ENCODE measurements around the gene ACOXL.
"Not testable (repeated sequence)": the region's sequence is repeated elsewhere in the genome, so short reads cannot be mapped to it uniquely, and the experiment has no call there.

Gene ACOXL

DNA sequence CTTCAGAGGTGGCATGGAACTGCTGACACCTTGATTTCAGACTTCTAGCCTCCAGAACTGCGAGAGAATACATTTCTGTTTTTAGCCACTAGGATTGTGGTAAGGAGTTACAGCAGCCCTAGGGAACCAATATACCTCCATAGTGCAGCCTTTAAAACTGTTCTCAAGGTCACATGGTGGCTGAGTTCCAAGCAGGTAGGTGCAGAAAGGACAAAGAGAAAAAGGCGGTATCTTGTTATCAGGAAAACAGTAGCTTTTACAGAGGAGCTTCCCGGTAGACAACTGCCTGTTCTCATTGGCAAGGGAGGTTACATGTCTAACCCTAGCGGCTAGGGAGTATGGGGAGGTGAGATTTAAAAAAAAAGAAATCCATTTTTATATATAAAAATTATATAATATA lies 292.1 kb downstream of the ACOXL start:
- DNase-seq: no peak

DNA sequence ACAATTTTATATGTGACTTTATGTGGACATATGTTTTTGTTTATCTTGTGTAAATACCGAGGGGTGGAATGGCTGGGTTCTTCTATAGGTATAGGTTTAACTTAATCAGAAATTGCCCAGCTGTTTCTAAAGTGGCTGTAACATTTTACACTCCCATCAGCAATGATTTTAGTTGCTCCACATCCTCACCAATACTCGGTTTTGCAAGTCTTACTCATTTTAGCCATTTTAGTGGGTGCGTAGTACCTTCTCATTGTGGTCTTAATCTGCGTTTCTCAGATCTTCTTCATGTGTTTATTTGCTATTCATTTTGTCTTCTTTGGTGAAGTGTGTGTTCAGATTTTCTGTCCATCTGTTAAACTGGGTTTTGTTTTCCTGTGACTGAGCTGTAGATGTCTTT lies 292.9 kb downstream of the ACOXL start:
- DNase-seq: no peak

DNA sequence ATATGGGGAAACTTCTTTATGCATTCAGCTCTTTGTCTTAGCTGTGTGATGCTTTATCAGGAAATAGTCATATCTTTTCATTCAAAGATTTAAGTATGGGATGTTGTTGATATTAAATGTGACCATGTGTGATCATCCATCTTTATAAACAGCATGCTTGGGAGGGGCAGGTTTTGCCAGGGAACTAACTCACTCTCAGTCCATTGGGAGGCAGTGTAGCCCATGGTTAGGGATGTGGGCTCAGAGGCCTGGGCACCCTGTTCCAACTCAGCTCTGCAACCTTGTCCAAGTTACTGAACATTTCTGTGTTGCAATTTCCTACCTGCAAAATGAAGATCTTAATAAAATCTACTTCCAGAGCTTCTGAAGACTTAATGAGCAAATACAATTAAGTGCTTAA lies 296.3 kb downstream of the ACOXL start:
- no peak for DNase-seq

DNA sequence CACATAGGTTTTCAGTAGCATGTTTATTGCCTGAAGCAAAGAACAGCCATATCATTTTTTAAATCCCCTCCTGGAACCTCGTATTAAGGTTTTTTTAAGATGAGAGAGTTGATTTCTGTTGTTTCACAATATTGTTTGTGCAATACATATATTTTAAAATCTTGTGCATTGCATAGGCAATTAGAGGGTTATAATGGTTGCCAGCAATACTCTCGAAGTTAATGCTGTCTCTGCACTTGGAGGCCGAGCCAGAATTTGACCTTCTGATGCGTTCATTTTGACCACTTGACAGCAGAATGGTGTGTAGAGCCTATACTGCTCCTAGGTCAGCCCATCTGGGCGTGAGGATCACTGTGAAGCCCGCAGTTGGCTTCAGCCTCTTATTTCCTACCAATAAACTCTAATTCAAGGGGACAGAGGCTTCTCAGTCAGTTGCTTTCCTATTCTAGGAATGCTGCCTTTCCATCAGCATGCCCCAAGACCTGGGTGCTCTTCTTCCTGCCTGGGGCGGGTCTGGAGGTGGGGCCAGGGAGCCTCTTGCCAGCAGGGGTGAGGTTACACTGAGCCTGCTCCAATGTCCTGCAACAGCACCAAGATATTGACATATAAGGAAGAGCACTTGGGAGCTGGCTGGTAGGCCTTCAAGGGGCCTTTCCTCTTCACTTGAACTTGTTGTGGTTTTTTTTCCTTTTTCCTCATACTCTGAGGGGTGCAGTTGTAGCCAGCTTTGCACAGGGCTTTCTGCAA lies 297.0 kb downstream of the ACOXL start:
- DNase-seq: no peak

DNA sequence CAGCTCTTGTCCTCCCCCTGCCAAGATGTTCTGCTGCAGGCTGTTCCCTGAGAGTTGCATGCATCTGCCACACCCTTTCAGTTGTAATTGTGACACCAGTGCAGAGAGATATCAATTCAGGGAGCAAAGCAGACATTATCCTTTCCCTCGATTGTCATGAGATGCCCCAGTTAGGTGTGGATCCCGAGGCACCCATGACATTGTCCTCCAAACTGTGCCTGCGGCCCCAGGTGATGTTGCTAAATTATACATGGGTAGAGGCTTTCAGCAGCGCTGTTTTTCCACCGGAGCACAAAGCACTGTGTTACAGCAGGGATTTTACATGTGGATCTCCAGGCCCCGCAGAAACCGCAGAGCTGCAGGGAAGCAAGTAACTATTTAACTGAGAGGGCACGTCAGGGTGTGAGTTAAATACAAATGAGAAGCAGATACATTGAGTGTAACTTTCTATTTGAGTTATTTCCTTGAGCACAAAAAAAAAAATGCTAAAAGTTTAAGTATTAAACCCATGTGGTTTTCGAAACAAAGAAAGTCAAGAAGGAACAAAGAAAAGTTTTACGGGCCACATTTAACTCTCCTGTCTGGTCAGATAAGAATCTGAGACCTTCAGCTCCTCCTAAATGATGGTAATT lies 298.0 kb downstream of the ACOXL start:
- DNase-seq: no peak

DNA sequence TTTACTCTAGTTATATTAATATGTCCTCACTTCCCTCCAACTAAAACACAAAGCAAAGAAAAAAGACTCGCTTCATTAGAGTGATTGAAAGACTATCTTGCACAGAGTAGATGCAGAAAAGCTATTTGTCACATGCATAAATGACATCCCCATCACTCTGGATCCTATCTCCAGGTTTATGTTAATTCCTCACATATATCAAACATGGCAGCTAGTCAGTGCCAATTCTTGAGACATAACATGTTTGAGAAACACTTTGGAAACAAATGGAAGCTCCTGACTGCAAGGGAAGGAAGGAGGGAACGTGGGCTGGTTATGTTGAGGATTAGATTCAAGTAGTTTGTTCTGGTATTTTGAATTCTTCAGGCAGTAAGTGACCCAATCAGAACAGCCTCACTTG lies 298.6 kb downstream of the ACOXL start:
- DNase-seq: no peak

DNA sequence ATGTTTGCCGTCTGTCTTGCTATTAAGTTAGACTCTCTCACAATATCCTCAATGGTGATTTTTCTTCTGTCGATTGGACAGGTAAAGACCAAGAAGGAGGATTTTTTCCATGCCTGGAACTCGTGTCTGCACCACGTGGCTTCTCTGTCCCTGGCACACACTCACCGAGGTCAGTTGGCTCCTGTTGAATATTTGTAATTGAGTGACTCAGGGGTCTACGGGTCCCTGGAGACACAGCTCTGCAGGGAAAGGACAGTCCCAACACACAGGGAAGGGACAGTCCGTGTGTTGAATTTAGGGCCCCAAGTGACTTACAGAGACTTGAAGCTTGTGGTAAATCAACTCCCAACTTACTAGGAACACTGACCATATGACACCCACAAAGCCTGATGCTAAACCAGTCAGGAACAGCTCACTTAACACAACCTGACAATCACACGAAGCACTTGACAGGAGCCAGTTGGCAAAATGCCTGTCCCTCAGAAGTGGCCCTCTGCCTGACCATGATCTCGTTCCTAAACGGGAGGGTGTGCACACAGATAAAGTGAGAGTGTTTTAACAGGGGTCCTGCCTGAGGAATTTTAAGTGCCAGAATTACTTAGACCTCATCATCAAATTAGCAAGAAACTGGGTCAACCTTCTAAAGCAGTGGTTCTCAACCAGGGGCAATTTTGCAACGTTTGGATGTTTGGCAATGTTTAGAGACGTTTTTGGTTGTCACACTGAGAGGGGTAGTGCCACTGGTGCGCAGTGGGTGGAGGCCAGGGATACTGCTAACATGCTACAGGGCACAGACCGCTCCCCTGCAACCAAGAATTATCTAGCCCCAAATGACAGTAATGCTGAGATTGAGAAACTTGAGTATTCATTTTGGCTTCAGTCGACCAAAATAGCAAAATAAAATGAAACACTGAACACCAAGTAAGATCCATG lies 299.4 kb downstream of the ACOXL start:
- no peak for DNase-seq

DNA sequence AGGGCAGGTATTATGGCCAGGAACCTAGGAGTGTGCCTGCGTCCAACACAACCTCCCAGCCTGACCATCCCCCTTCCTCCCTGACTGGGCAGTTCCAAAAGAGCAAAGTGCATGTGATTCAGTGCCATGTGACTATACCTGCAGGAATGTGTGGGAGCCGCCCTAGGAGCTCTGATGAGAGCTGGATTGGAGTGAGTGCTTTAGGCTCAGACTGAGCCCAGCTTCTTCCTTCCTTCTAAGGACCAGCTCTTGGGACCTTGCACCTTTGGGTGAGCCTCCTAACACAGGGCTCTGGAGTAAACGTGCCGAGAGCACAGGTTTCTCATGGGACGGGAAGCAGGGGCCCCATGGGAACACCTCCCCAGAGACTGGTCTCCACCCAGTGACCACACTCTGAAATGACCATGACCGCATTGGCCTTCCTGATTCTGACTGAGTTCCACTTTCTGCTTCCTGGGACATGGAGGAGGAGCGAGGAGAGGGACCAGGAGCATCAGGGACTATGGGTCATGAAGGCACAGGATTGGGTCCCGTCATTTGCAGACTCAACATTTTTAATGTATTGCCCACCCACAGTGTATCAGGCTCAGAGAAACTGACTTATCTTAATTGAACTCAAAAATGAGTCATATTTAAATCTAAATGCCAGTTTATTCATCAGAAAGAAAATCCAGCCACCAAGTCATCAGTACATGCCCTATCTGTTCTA lies 300.5 kb downstream of the ACOXL start:
- DNase-seq: no peak

DNA sequence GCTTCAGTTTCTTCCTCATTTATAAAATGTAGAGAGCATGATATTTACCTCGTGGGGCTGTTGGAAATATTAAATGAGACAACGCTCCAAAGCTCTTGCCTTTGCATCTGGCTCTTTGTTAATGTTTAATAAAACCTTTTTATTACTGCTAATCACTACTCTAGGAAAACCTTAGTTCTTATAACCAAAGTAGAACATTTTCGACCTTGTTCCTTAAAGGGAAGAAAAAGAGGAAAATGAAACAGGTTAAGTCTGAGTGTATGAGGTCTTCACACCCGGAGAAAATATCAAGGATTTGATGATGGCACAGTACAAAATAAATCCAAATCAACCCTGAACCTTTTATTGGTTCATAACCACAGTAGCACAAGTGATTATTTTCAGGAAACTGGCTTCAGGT lies 301.8 kb downstream of the ACOXL start:
- DNase-seq: no peak

DNA sequence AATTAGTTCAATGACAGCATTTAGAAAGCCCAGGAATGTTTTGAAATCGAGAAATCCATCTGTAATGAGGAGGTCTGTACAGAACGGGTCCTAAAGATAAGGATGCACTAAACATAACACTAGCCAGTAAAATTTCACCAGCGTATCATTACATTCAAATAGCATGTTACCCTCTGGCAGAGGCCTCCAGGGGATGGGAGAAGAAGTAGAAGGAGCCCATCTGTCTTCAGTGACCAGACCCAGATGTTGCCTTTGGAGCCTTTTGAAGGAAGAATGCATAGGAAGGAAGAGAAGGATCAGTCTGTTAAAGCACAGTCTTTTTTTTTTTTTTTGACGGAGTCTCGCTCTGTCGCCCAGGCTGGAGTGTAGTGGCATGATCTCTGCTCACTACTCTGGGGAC lies 302.2 kb downstream of the ACOXL start:
- no peak for DNase-seq

DNA sequence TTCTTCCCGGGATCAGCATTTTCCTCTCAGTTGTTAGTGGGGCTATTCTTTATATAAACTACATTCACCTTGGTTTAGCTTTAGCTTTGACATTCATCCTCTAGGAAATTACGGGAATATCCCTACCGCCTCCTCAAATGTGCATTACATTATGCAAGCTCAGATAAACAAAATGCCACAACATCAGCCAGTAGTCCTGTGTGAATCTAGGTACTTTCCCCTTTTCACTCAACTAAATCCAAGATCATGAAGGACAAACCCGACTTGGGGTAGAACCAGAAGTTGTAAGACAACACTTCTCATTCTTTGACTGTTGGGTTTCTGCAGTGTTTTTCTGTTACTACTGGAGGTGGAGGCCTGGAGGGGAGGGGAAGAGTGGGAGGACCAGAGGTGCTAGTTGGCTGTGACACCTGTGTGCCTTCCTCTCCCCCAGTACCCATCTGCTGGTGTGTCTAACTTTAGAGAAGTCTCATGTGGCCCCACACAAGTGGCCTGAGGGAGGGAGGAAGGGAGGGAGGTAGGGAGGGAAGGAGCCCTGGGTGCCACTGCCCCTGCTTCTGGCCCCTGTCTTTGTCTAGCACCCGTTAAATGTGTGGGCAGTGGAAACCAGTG lies 303.6 kb downstream of the ACOXL start:
- no peak for DNase-seq

DNA sequence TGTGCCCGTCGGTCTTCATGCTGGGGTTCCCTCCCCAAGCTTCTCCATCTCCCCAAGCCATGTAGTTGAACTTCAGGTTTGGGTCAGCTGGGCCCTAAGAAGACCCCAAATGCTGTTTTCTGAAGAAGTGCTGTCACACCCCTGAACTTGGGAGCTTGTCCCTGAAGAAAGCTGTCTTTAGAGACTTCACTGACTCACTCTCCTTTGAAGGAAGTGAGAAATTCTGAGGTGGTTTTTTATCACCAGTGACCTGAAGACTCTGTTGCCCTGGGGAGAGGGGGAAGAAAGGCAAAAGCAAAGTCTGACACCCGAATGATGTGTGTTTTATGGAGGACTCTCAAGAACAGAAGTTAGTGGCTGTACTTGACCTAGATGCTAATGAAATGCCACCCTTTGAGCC lies 304.8 kb downstream of the ACOXL start:
- no peak for DNase-seq

DNA sequence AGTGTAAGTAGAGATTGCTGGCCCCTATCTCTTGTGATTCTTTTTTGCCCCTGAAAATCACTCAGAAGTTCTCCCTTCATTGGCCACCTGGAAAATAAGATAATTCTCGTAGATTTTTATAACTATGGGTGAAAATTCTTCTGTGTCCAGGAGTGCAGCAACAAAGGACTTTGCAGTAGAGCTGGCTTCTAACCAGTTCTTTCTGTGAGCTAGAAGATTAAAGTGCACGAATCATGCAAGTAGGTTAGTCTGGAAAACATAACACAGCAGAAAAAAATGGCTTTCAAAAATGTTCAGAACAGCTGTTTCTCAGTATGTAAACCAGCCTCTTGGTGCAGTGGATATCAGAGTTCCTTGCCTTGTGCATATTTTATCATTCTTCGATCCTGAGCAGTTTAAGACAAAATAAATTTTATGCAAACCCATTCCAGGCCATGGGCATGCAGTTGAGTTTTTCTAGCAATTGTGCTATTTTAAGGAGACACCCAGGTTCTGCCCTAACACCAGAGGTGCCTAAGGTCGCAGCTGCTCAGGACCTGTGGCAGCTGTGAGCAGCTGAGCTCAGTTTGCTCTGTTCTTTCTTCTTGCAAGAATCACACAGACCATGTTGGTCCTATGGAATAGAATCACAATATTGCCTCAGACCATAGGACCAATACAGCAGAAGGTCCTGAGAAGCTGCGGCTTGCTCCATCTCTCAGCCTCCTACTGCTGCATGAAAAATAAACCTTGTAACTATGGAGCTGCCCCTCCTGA lies 307.4 kb downstream of the ACOXL start:
- no peak for DNase-seq

DNA sequence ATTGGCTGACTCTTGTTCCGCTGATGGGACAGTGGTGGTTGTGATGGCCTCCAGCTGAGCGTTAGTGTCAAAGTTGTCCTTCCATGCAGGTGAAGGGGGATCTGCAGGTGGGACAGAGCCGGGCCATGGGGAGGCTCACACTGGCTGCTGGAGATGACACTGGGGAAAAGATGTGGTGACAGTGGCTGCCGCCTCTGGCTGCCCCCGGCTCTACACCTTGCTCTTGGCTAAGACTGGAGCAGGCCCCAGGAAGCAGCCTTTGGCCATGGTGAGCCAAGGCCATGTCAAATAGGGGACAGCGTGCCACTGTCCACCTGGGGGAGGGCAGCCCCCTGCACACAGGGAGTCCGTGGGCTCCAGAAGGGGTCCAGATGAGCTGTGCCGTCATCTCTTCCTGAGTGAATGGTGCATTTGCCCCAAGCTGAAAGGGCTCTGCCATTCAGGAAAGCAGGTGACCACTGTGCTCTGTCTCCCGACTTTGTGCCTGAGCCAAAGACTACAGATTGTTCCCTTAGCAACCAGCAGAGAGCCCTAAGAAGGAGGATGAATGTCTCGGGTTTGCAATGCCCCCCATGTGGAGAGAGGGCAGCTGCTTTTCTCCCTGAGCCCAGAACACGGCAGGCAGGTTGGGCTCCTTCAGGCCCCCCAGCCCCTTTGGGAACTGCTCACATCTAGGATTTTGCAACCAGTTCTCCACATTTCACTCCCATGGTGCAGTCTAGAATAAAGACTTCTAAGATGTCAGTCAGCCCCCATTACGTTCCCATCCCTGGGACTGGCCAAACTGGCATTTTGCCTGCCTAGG lies 309.2 kb downstream of the ACOXL start:
- no peak for DNase-seq

DNA sequence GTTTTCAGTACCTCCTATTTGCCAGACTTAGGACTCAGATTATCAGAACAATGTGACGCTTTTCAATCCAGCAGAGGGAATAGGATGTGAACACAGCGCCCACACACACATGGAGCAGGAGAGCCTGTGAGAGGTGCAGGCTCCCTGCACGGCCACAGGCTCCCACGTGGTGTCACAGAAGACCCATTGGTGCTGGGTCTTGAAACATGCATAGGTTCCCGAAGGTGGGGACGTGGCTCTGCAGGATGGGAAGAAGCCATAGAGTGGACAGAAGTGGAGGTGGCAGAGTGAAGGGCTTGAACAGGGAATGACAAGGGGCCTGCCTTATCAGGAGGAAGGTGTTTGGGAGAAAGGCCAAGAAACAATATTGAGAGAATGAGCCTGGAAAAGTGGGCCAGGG lies 309.9 kb downstream of the ACOXL start:
- DNase-seq: no peak

DNA sequence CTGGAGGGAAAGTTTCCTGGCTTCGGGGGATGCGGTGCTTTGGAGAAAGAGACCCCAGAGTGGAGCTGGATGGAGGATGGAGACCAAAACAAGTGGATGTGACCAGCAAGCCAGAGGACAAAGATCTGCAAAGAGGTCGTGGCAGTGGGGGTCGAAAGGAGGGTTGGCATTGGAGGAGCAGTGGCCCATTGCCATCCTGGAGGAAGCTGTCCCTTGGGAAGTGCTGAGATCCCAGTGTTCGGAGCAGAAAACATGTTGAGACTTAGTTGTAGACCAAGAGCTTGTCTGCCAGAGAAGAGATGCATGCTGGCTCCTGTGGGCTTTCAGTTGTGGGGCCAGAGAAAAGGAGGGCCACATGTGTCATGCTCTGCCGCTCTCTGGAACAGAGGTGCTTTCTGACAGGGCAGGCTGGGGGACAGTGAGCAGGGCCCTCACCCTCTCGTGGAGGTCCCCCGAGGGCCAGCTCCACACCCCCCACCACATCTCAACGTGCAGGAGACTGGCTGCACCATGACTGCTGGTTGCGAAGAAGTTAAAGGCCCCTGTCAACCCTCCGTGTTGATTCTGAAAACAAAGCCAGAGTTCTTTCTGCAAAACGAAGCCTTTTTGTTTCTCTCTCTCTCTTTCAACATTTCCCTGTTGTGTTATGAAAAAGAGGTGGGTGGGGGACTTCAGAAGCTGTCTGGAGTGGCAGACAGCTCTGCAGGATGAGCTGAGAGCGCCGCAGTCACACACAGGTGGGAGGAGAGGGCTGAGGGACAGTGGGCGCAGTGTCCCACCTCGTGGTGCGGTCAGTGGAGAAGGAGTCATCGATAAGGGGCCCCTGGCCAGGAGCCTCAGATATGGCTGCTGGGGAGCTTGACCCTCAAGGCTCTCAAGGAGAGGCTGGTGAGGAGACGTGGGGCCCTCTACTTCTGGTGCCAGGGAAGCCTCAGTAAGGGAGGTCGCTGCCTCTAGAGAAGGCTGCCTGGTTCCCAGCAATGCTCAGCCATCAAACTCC lies 310.7 kb downstream of the ACOXL start:
- no peak for DNase-seq

DNA sequence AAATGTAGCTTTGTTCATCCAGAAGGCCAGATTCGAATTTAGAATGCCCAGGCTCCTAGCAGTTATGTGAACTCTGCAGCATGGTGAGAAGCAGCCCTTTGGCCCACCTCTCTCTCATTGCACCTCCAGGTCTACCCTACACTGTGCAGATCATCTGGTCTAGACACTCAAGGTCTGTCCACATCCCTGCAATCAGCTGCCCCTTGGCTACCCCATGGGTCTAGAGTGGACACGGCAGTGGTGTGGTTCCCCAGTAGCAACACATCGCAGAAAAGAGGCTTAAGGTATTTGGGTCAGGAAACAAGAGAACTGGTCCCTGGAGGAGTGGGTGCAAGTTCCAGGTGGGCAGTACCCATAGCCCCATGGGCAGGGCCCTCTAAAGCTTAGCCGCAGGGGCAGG lies 311.7 kb downstream of the ACOXL start:
- DNase-seq: no peak

DNA sequence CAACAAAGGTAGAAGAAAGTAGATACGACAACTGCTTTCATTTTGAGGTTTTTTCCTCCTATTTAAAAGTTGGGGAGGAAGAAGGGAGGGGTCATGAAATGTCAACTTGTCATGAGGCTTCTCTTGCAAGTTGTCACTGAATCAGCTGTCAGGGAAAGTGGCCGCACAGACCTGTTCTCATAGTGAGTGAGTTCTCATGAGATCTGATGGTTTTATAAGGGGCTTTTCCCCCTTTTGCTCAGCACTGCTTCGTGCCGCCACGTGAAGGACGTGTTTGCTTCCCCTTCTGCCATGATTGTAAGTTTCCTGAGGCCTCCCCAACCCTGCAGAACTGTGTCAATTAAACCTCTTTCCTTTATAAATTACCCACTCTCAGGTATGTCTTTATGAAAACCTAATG lies 312.9 kb downstream of the ACOXL start:
- DNase-seq: not testable (repeated sequence)

DNA sequence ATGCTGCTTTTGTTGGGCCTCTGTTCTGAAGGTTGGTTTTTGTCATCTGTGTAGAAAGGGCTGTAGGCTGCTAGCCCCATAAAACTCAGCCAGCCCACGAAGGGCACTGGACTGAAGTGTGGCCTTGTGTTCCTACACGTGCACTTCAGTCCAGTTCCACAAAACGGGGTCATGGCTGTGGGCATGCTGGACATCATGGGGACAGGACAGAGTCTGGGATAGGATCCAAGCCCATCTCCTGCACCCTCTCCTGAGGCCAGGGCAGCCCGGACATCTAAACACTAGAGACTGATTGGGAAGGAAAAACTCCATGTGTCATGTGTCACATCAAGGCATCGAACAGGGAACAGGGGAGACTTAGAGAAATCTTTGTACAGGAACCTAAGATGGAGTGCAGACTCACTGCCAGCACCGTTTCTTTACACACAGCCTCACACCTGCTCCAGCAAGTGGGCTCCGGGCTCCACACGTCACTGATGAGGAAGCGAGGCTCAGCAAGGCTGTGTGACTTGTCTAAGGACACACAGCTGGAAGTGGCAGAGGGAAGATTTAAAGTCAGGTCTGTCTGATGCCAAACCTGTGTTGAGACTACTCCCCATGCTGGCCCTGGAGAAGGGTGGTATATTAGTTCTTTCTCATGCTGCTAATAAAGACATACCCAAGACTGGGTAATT lies 313.5 kb downstream of the ACOXL start:
- no peak for DNase-seq
